ENCODE measurements around the gene ALDH1A3. TPM values are rescaled to one million over a fixed set of nuclear protein-coding genes. Genes with fewer than 3 reads are reported as not detected.

Gene ALDH1A3
- total RNA-seq, 1 donor from 2014 or later, result 3.9 TPM

Small RNA genes within 50 kb of the gene (small RNA-seq; reads per million reads assigned to genes)
- not detected for gene AC015712.3 (ENCODE audit: low replicate concordance)

Other genes starting within 250 kb of the ALDH1A3 start
- 0.98 TPM for gene LRRK1, start 39.5 kb downstream of the ALDH1A3 start, total RNA-seq

Data from temporal lobe (tissue), 2 donors.